DND-41 (cell line): ENCODE measurements around the gene LCE2A.

Experiments
- ATAC-seq: fragments of 200-7000 bp; cut with Tn5 transposase; 3 replicates; pipeline ENCODE4 v1.9.1; 2021; ENCODE audit warnings: low read depth; ENCODE audit not compliant: insufficient read depth
- DNase-seq: peaks from one replicate; pipeline ENCODE4 v3.0.0-alpha.2; 2020
- H2AFZ ChIP-seq: 2 replicates; pipeline ENCODE4 v1.6.0; 2012; ENCODE audit warnings: low read depth, low read length
- H3K27ac ChIP-seq: 2 replicates; pipeline ENCODE4 v1.5.1; 2012; ENCODE audit warnings: low read length, inconsistent platforms
- H3K27me3 ChIP-seq: fragments of 200-600 bp; sonication (generic); 2 replicates; pipeline ENCODE4 v1.6.0; 2012; ENCODE audit warnings: low read length, mild to moderate bottlenecking, inconsistent platforms; ENCODE audit not compliant: insufficient read depth, poor library complexity
- H3K36me3 ChIP-seq: 2 replicates; pipeline ENCODE4 v1.5.1; 2012; ENCODE audit warnings: low read length, inconsistent platforms; ENCODE audit not compliant: insufficient read depth
- H3K4me1 ChIP-seq: 2 replicates; pipeline ENCODE4 v1.5.1; 2012; ENCODE audit warnings: mild to moderate bottlenecking, low read length; ENCODE audit not compliant: insufficient read depth
- H3K4me2 ChIP-seq: 2 replicates; pipeline ENCODE4 v1.6.0; 2012; ENCODE audit warnings: mild to moderate bottlenecking, moderate library complexity, low read length, inconsistent platforms; ENCODE audit not compliant: insufficient read depth
- H3K4me3 ChIP-seq, 2 experiments: fragments of 200-600 bp in 1 of 2; shearing (Covaris generic) in 1 of 2; 2 replicates each; pipeline ENCODE4 v1.5.1; 2012 to 2016; ENCODE audit warnings: inconsistent platforms in 2 of 2, low read length in 2 of 2, mild to moderate bottlenecking in 2 of 2, low read depth in 1 of 2, moderate library complexity in 1 of 2
- H3K79me2 ChIP-seq: 2 replicates; pipeline ENCODE4 v1.6.0; 2012; ENCODE audit warnings: low read length, inconsistent platforms; ENCODE audit not compliant: insufficient read depth
- H3K9ac ChIP-seq: 2 replicates; pipeline ENCODE4 v1.6.0; 2012; ENCODE audit warnings: low read depth, mild to moderate bottlenecking, inconsistent platforms, low read length, moderate library complexity
- H3K9me3 ChIP-seq: 2 replicates; pipeline ENCODE4 v1.5.1; 2012; ENCODE audit warnings: low read length, moderate library complexity, mild to moderate bottlenecking, inconsistent platforms; ENCODE audit not compliant: insufficient read depth, severe bottlenecking
- H4K20me1 ChIP-seq: 2 replicates; pipeline ENCODE4 v1.6.0; 2012; ENCODE audit warnings: low read length; ENCODE audit not compliant: insufficient read depth
- CTCF ChIP-seq: IDR thresholded peaks from 2 replicates; pipeline ENCODE4 v1.5.1; 2012; ENCODE audit warnings: borderline replicate concordance, low read length, moderate library complexity, mild to moderate bottlenecking; ENCODE audit not compliant: poor library complexity, severe bottlenecking; ENCODE audit errors: extremely low read depth
- EZH2 ChIP-seq: IDR thresholded peaks from 3 replicates; pipeline ENCODE4 v1.6.1; 2012; ENCODE audit warnings: borderline replicate concordance, low read depth, mild to moderate bottlenecking, moderate library complexity, low read length, inconsistent platforms; ENCODE audit not compliant: severe bottlenecking

Gene LCE2A

GRCh38 chr1:152747831-152748230 lies 49.7 kb downstream of the LCE2A start:
- no peaks in the 10 kb centered on the region for H3K9me3 ChIP-seq

More at GRCh38 chr1:152747831-152748230, 49.7 kb downstream of the LCE2A start:
- no peaks in the 10 kb centered on the region for H4K20me1 ChIP-seq
- H3K9ac ChIP-seq: no peak overlapping the region
- peaks cover 6% of the 10 kb centered on the region for H3K27me3 ChIP-seq
- no peaks in the 10 kb centered on the region for H3K4me1 ChIP-seq
- no peak overlapping the region for H2AFZ ChIP-seq
- TF ChIP-seq EZH2: no peak
- no peak for TF ChIP-seq CTCF
- no peaks in the 10 kb centered on the region for H3K36me3 ChIP-seq
- ATAC-seq: no peak
- H3K4me3 ChIP-seq: no peak overlapping the region
- no peak for DNase-seq
- H3K79me2 ChIP-seq: no peaks in the 10 kb centered on the region
- no peak overlapping the region for H3K27ac ChIP-seq
- H3K4me2 ChIP-seq: no peak overlapping the region
